ENCODE results near the gene GALNT17. TPM values are rescaled to one million over a fixed set of nuclear protein-coding genes. Genes with fewer than 3 reads are reported as not detected.

GALNT17 gene
- total RNA-seq, 1 donor: 0.36 TPM

DNA sequence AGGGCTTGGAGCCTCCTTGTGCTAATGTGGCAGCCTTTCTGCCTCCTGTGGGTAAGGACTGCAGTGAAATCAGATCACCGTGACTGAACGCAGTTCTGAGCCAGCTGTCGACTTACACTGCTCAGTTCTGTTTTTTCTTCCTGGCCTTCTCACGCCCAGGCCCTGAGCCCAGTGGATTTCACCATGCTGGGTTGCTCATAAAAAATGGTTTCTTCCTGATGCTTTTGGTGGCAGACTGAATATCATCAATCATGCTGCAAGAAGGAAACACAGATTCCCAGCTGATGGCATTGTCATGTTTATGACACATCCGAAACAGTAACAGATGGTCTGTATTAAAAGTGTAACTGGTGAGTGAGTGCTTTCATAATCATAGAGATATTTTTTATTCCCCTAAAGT is 389.6 kb downstream of the GALNT17 start:
- H3K4me3 ChIP-seq (ENCODE audit: insufficient read depth, low read length): no peak overlapping the region
- TF ChIP-seq, protein P1, sequence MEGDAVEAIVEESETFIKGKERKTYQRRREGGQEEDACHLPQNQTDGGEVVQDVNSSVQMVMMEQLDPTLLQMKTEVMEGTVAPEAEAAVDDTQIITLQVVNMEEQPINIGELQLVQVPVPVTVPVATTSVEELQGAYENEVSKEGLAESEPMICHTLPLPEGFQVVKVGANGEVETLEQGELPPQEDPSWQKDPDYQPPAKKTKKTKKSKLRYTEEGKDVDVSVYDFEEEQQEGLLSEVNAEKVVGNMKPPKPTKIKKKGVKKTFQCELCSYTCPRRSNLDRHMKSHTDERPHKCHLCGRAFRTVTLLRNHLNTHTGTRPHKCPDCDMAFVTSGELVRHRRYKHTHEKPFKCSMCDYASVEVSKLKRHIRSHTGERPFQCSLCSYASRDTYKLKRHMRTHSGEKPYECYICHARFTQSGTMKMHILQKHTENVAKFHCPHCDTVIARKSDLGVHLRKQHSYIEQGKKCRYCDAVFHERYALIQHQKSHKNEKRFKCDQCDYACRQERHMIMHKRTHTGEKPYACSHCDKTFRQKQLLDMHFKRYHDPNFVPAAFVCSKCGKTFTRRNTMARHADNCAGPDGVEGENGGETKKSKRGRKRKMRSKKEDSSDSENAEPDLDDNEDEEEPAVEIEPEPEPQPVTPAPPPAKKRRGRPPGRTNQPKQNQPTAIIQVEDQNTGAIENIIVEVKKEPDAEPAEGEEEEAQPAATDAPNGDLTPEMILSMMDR (IDR thresholded peaks at IDR 0.05; ENCODE audit: extremely low read depth, low read depth, low read length): no peak
- no peak overlapping the region for H3K4me2 ChIP-seq (ENCODE audit: insufficient read depth, low read length)
- no peaks in the 10 kb centered on the region for H3K9me3 ChIP-seq (ENCODE audit: low read depth, low read length)
- H3K79me2 ChIP-seq (ENCODE audit: insufficient read depth, low read length): no peaks in the 10 kb centered on the region
- H2AFZ ChIP-seq (ENCODE audit: low read length): no peak overlapping the region
- no peaks in the 10 kb centered on the region for H4K20me1 ChIP-seq (ENCODE audit: insufficient read depth, low read length)
- no peaks in the 10 kb centered on the region for H3K36me3 ChIP-seq (ENCODE audit: insufficient read depth, low read length)
- H3K27me3 ChIP-seq (ENCODE audit: insufficient read depth, low read length): no peaks in the 10 kb centered on the region
- no peaks in the 10 kb centered on the region for H3K4me1 ChIP-seq (ENCODE audit: insufficient read depth, low read length)
- H3K27ac ChIP-seq (ENCODE audit: low read depth, low read length): no peak overlapping the region
- DNase-seq (ENCODE audit: insufficient read length, low spot score, missing footprints): no peak

DNA sequence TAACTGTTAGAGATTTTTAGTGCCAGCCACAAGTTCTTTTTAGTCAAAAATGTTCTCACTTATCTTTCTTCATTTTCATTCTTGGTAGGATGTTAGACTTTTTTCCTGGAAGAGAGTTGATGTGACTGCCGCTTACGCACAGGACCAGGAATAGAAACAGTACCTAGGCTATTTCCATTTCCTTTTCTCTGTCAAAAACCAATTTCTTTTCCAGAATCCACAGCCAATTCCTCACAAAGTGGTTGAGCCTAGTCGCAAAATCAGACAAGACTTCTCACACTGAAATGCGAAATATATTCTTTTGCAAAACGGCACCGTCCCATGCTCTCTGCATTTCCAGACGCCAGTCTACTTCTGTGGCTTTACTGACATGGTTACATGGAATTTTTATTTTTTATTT is 394.2 kb downstream of the GALNT17 start:
- no peaks in the 10 kb centered on the region for H3K27me3 ChIP-seq (ENCODE audit: insufficient read depth, low read length)
- H3K4me3 ChIP-seq (ENCODE audit: insufficient read depth, low read length): no peak overlapping the region
- no peak overlapping the region for H3K27ac ChIP-seq (ENCODE audit: low read depth, low read length)
- DNase-seq (ENCODE audit: insufficient read length, low spot score, missing footprints): no peak
- no peak overlapping the region for H3K4me2 ChIP-seq (ENCODE audit: insufficient read depth, low read length)
- no peak overlapping the region for H2AFZ ChIP-seq (ENCODE audit: low read length)
- H4K20me1 ChIP-seq (ENCODE audit: insufficient read depth, low read length): no peaks in the 10 kb centered on the region
- H3K79me2 ChIP-seq (ENCODE audit: insufficient read depth, low read length): no peaks in the 10 kb centered on the region
- no peaks in the 10 kb centered on the region for H3K36me3 ChIP-seq (ENCODE audit: insufficient read depth, low read length)
- TF ChIP-seq, protein P1 (IDR thresholded peaks at IDR 0.05; ENCODE audit: extremely low read depth, low read depth, low read length): no peak
- H3K4me1 ChIP-seq (ENCODE audit: insufficient read depth, low read length): no peaks in the 10 kb centered on the region
- H3K9me3 ChIP-seq (ENCODE audit: low read depth, low read length): no peaks in the 10 kb centered on the region

DNA sequence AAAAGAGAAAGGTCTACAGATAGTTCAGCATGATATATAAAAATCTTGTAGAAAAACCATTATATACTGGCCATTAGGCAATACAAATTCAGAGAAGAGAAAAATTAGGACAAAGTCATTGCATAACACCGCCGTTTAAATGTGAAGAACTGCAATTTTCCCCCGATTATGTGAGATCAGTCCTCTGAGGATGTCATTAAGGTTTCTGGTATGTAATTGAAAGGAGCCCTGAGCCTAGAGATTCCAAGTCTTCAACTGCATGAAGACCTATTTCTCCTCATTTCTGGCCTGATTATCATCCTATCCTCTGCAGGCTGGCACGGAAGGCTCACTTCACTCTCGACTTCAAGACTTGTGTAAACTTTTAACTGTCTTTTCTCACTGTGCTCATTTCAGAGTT is 395.3 kb downstream of the GALNT17 start:
- Histone ChIP-seq H3K4me1 (ENCODE audit: insufficient read depth, low read length) (no peaks in the 10 kb centered on the region), H4K20me1 (ENCODE audit: insufficient read depth, low read length) (no peaks in the 10 kb centered on the region), H3K4me3 (ENCODE audit: insufficient read depth, low read length) (no peak overlapping the region), H3K4me2 (ENCODE audit: insufficient read depth, low read length) (no peak overlapping the region), H3K36me3 (ENCODE audit: insufficient read depth, low read length) (no peaks in the 10 kb centered on the region), H3K9me3 (ENCODE audit: low read depth, low read length) (no peaks in the 10 kb centered on the region), H2AFZ (ENCODE audit: low read length) (no peak overlapping the region), H3K27me3 (ENCODE audit: insufficient read depth, low read length) (no peaks in the 10 kb centered on the region), H3K79me2 (ENCODE audit: insufficient read depth, low read length) (no peaks in the 10 kb centered on the region), H3K27ac (ENCODE audit: low read depth, low read length) (no peak overlapping the region)
- DNase-seq (ENCODE audit: insufficient read length, low spot score, missing footprints): no peak
- TF ChIP-seq, protein P1 (IDR thresholded peaks at IDR 0.05; ENCODE audit: extremely low read depth, low read depth, low read length): no peak

DNA sequence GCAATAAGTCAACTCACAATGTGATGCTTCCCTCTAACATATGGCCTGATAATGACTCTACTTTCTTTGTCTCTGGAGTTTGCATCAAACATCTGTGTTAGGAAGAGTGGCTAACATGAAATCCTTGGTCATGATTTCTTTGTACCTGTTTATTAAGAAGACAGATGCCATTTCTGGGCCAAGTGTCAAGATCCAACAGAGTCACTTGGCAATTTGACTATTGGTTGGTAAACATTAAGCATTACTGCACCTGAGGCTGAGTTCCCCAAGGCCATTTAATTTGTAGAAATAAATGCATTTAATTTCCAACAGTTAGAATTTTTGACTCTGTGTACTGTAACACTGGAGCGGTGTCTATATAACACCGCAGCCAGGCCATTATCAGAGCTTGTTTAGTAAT is 403.7 kb downstream of the GALNT17 start:
- H3K4me3 ChIP-seq (ENCODE audit: insufficient read depth, low read length): no peak overlapping the region
- no peak for DNase-seq (ENCODE audit: insufficient read length, low spot score, missing footprints)

More for the DNA sequence above, 403.7 kb downstream of the GALNT17 start:
- Histone ChIP-seq H3K27ac (ENCODE audit: low read depth, low read length) (no peak overlapping the region), H3K27me3 (ENCODE audit: insufficient read depth, low read length) (no peaks in the 10 kb centered on the region), H3K79me2 (ENCODE audit: insufficient read depth, low read length) (no peaks in the 10 kb centered on the region), H3K4me1 (ENCODE audit: insufficient read depth, low read length) (no peaks in the 10 kb centered on the region), H2AFZ (ENCODE audit: low read length) (no peak overlapping the region), H3K4me2 (ENCODE audit: insufficient read depth, low read length) (no peak overlapping the region), H4K20me1 (ENCODE audit: insufficient read depth, low read length) (no peaks in the 10 kb centered on the region), H3K9me3 (ENCODE audit: low read depth, low read length) (no peaks in the 10 kb centered on the region), H3K36me3 (ENCODE audit: insufficient read depth, low read length) (no peaks in the 10 kb centered on the region)
- TF ChIP-seq, protein P1 (IDR thresholded peaks at IDR 0.05; ENCODE audit: extremely low read depth, low read depth, low read length): no peak
